GM21619 (cell line): Measurements from ENCODE around the gene KAZN.
"Not testable (repeated sequence)": the region's sequence is repeated elsewhere in the genome, so short reads cannot be mapped to it uniquely, and the experiment has no call there.

ENCODE experiments used
- ATAC-seq: cut with Tn5 transposase; IDR thresholded peaks from one replicate; pipeline ENCODE4 v1.9.1; 2021; ENCODE audit not compliant: unreplicated experiment

The KAZN gene

GRCh38 chr1:14962407-14962806 lies 363.9 kb downstream of the KAZN start:
- no peak for ATAC-seq

GRCh38 chr1:14963791-14964710 lies 365.6 kb downstream of the KAZN start:
- not testable (repeated sequence) for ATAC-seq

- ATAC-seq, result no peak
Observed at GRCh38 chr1:14964711-14965055, 366.2 kb downstream of the KAZN start.

- no peak for ATAC-seq
Observed at GRCh38 chr1:14968251-14968851, 369.9 kb downstream of the KAZN start.

- ATAC-seq, result no peak
Observed at GRCh38 chr1:14969006-14969405, 370.5 kb downstream of the KAZN start.

GRCh38 chr1:14970115-14970798 lies 371.8 kb downstream of the KAZN start:
- ATAC-seq, result no peak

GRCh38 chr1:14970799-14971141 lies 372.3 kb downstream of the KAZN start:
- ATAC-seq, result no peak

- no peak for ATAC-seq
Observed at GRCh38 chr1:14971221-14971620, 372.7 kb downstream of the KAZN start.

- ATAC-seq, result no peak
Observed at GRCh38 chr1:14972107-14972506, 373.6 kb downstream of the KAZN start.

- no peak for ATAC-seq
Observed at GRCh38 chr1:14973773-14974172, 375.3 kb downstream of the KAZN start.

- no peak for ATAC-seq
Observed at GRCh38 chr1:14974361-14974760, 375.9 kb downstream of the KAZN start.

GRCh38 chr1:14975119-14975518 lies 376.6 kb downstream of the KAZN start:
- no peak for ATAC-seq

- no peak for ATAC-seq
Observed at GRCh38 chr1:14976256-14976655, 377.8 kb downstream of the KAZN start.

GRCh38 chr1:14977338-14977931 lies 378.9 kb downstream of the KAZN start:
- ATAC-seq, result no peak

GRCh38 chr1:14980621-14981218 lies 382.2 kb downstream of the KAZN start:
- ATAC-seq, result no peak

GRCh38 chr1:14982029-14982428 lies 383.5 kb downstream of the KAZN start:
- ATAC-seq, result no peak

GRCh38 chr1:14983277-14983676 lies 384.8 kb downstream of the KAZN start:
- no peak for ATAC-seq

- ATAC-seq, result no peak
Observed at GRCh38 chr1:14986168-14986567, 387.7 kb downstream of the KAZN start.

GRCh38 chr1:14987829-14988603 lies 389.5 kb downstream of the KAZN start:
- ATAC-seq, result no peak

- no peak for ATAC-seq
Observed at GRCh38 chr1:14988636-14989035, 390.2 kb downstream of the KAZN start.
